ENCODE results near the gene CNOT4. TPM values are rescaled to one million over a fixed set of nuclear protein-coding genes. Genes with fewer than 3 reads are reported as not detected.

Gene CNOT4
- total and polyA plus RNA-seq, 4 donors, result 5.6 to 61.4 (median 11.7) TPM

DNA sequence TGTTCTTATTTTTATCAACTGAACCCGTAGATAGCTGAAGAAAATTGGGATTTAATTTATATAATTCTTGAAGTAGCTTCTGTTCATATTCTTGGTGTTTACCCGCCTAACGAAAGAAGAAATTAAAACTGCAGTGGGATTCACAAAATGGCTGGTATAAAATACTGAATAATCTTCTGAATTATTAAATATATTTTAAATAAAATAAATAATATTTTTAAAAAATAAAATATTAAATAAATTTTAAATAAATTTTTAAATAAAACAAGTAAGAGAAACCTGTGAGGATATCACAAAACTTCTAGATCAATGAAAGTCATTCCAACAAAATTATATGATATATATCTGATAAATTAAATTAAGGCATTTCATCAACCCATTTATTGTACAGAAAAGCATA, 99.4 kb downstream of the CNOT4 start:
- 98% methylated on average over 3 of the region's 3 CpGs for WGBS, 2 donors
- Histone ChIP-seq H3K9ac (ENCODE audit: insufficient read depth in 1 of 2, low read length in 2 of 2) (no peak overlapping the region), H3K4me1 (ENCODE audit: control insufficient read depth in 5 of 5, insufficient read depth in 5 of 5, low read length in 5 of 5) (no peaks in the 10 kb centered on the region), H3K27me3 (ENCODE audit: control insufficient read depth in 3 of 3, insufficient read depth in 3 of 3, low read length in 2 of 3) (no peaks in the 10 kb centered on the region), H3K9me3 (ENCODE audit: control insufficient read depth in 4 of 4, insufficient read depth in 3 of 4, low read length in 3 of 4) (no peaks in the 10 kb centered on the region), H3K36me3 (ENCODE audit: control insufficient read depth in 4 of 4, insufficient read depth in 4 of 4, low read length in 4 of 4) (peaks cover 2 to 10% (median 3%) of the 10 kb centered on the region in 4 donors), H3K27ac (ENCODE audit: low read depth in 1 of 2, low read length in 1 of 2) (no peak overlapping the region), H3K4me3 (no peak overlapping the region)
- ATAC-seq (ENCODE audit: insufficient read depth, low FRiP score) (no peak), DNase-seq (no peak)
- TF ChIP-seq, protein P1, sequence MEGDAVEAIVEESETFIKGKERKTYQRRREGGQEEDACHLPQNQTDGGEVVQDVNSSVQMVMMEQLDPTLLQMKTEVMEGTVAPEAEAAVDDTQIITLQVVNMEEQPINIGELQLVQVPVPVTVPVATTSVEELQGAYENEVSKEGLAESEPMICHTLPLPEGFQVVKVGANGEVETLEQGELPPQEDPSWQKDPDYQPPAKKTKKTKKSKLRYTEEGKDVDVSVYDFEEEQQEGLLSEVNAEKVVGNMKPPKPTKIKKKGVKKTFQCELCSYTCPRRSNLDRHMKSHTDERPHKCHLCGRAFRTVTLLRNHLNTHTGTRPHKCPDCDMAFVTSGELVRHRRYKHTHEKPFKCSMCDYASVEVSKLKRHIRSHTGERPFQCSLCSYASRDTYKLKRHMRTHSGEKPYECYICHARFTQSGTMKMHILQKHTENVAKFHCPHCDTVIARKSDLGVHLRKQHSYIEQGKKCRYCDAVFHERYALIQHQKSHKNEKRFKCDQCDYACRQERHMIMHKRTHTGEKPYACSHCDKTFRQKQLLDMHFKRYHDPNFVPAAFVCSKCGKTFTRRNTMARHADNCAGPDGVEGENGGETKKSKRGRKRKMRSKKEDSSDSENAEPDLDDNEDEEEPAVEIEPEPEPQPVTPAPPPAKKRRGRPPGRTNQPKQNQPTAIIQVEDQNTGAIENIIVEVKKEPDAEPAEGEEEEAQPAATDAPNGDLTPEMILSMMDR (IDR thresholded peaks at IDR 0.05; ENCODE audit: control extremely low read depth, extremely low read depth), result no peak

DNA sequence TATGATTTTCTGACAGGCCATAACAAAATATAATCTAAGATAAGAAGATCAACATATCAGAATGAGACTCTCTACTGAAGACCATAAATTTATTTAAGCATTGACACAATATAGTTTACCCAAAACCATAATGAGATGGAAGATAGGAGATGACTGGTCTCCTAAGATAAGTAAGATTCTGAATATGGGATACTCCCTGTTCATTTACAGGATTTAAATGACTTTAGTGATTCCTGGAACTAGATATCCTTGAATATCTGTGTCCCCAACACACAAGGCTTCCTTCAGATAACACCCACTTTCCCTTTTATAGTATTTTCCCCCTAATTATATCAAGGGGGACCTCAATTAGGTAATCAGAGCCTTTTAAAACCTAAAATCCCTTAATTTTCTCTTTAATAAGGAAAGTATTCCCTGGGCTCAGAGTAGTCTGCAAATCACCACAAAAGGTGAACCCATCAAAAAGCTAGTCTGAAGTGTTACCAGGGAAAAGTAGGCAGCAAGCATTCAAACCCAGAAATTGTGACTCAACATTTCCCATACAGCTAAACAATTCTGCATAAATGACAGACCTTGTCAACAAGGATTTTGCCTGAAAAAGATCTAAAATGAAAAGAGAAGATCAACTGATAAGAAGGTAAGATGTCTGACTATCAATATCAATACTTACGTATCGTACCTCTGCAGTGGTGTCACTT, 99.9 kb downstream of the CNOT4 start:
- no peak overlapping the region for H3K9ac ChIP-seq (ENCODE audit: insufficient read depth in 1 of 2, low read length in 2 of 2)
- H3K9me3 ChIP-seq (ENCODE audit: control insufficient read depth in 4 of 4, insufficient read depth in 3 of 4, low read length in 3 of 4), result no peaks in the 10 kb centered on the region
- 99% methylated on average over 2 of the region's 2 CpGs for WGBS, 2 donors
- ATAC-seq (ENCODE audit: insufficient read depth, low FRiP score) (no peak), DNase-seq (no peak)
- peaks cover 2 to 8% (median 3%) of the 10 kb centered on the region in 4 donors for H3K36me3 ChIP-seq (ENCODE audit: control insufficient read depth in 4 of 4, insufficient read depth in 4 of 4, low read length in 4 of 4)
- TF ChIP-seq, protein P1 (IDR thresholded peaks at IDR 0.05; ENCODE audit: control extremely low read depth, extremely low read depth), result no peak
- H3K4me3 ChIP-seq, result no peak overlapping the region
- H3K27me3 ChIP-seq (ENCODE audit: control insufficient read depth in 3 of 3, insufficient read depth in 3 of 3, low read length in 2 of 3), result no peaks in the 10 kb centered on the region
- peaks cover 0 to 3% (median 0%) of the 10 kb centered on the region in 5 donors for H3K4me1 ChIP-seq (ENCODE audit: control insufficient read depth in 5 of 5, insufficient read depth in 5 of 5, low read length in 5 of 5)
- no peak overlapping the region for H3K27ac ChIP-seq (ENCODE audit: low read depth in 1 of 2, low read length in 1 of 2)

DNA sequence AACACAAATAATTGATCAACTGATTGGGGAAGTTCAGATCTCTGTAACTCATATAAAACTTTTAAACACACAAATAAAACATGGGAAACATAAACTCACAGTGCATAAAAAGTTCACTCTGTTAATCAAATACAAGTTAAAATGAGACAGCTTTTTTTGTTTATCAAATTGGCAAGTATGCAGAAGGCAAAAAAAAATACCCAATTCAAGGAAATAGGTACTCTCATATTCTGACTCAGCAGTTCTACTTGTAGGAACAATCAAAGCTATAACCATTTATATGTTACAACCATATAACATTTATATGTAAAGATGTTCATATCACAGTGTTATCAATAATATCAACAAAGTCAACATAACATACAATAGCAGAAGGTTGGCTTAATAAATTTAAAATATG, 102.0 kb downstream of the CNOT4 start:
- H3K9ac ChIP-seq (ENCODE audit: insufficient read depth in 1 of 2, low read length in 2 of 2), result no peak overlapping the region
- TF ChIP-seq, protein P1 (IDR thresholded peaks at IDR 0.05; ENCODE audit: control extremely low read depth, extremely low read depth), result no peak
- no peak for DNase-seq
- peaks cover 2 to 8% (median 3%) of the 10 kb centered on the region in 4 donors for H3K36me3 ChIP-seq (ENCODE audit: control insufficient read depth in 4 of 4, insufficient read depth in 4 of 4, low read length in 4 of 4)
- peaks cover 0 to 3% (median 0%) of the 10 kb centered on the region in 5 donors for H3K4me1 ChIP-seq (ENCODE audit: control insufficient read depth in 5 of 5, insufficient read depth in 5 of 5, low read length in 5 of 5)
- H3K4me3 ChIP-seq, result no peak overlapping the region
- H3K9me3 ChIP-seq (ENCODE audit: control insufficient read depth in 4 of 4, insufficient read depth in 3 of 4, low read length in 3 of 4), result no peaks in the 10 kb centered on the region
- ATAC-seq (ENCODE audit: insufficient read depth, low FRiP score), result no peak
- H3K27me3 ChIP-seq (ENCODE audit: control insufficient read depth in 3 of 3, insufficient read depth in 3 of 3, low read length in 2 of 3), result no peaks in the 10 kb centered on the region
- no peak overlapping the region for H3K27ac ChIP-seq (ENCODE audit: low read depth in 1 of 2, low read length in 1 of 2)

DNA sequence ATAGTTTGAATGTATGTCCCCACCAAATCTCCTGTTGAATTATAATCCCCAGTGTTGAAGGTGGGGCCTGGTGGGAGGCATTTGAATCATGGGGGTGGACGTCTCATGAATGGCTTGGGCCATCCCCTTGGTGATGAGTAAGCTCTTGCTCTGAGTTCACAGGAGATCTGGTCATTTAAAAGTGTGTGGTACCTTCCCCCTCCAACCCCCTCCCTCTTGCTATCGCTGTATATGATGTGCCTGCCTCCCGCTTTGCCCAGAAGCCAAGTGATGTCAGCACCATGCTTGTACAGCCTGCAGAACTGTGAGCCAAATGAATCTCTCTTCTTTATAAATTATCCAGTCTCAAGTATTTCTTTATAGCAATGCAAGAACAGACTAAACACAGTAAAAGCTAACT, 103.0 kb downstream of the CNOT4 start:
- Histone ChIP-seq H3K4me3 (no peak overlapping the region), H3K4me1 (ENCODE audit: control insufficient read depth in 5 of 5, insufficient read depth in 5 of 5, low read length in 5 of 5) (peaks cover 0 to 3% (median 0%) of the 10 kb centered on the region in 5 donors), H3K9me3 (ENCODE audit: control insufficient read depth in 4 of 4, insufficient read depth in 3 of 4, low read length in 3 of 4) (no peaks in the 10 kb centered on the region), H3K27ac (ENCODE audit: low read depth in 1 of 2, low read length in 1 of 2) (no peak overlapping the region), H3K36me3 (ENCODE audit: control insufficient read depth in 4 of 4, insufficient read depth in 4 of 4, low read length in 4 of 4) (peaks cover 2 to 8% (median 3%) of the 10 kb centered on the region in 4 donors), H3K27me3 (ENCODE audit: control insufficient read depth in 3 of 3, insufficient read depth in 3 of 3, low read length in 2 of 3) (no peaks in the 10 kb centered on the region), H3K9ac (ENCODE audit: insufficient read depth in 1 of 2, low read length in 2 of 2) (no peak overlapping the region)
- TF ChIP-seq, protein P1 (IDR thresholded peaks at IDR 0.05; ENCODE audit: control extremely low read depth, extremely low read depth), result no peak
- ATAC-seq (ENCODE audit: insufficient read depth, low FRiP score), result no peak
- 94 to 95% methylated on average over 3 of the region's 3 CpGs for WGBS, 2 donors
- no peak for DNase-seq
